ENCODE results near the gene NISCH. TPM values are rescaled to one million over a fixed set of nuclear protein-coding genes. Genes with fewer than 3 reads are reported as not detected.

Gene NISCH
- polyA plus RNA-seq, 1 donor: 85.9 TPM

- peaks cover 5% of the 10 kb centered on the region for H3K4me1 ChIP-seq (ENCODE audit: control insufficient read depth, insufficient read depth, low read length)
- no peaks in the 10 kb centered on the region for H3K27me3 ChIP-seq (ENCODE audit: control insufficient read depth, insufficient read depth, low read length)
- WGBS (ENCODE audit: insufficient coverage, low lambda C conversion rate): no CpG with 5 or more reads among the region's 23 CpGs
- no peak for DNase-seq
- no peaks in the 10 kb centered on the region for H3K36me3 ChIP-seq (ENCODE audit: control insufficient read depth, insufficient read depth, low read length)
- H3K9me3 ChIP-seq (ENCODE audit: control insufficient read depth, low read depth, low read length): no peaks in the 10 kb centered on the region
- H3K27ac ChIP-seq (ENCODE audit: low read length): no peak overlapping the region
- no peak overlapping the region for H3K4me3 ChIP-seq (ENCODE audit: low read length)
These were observed 14.2 kb upstream of the NISCH start for GRCh38 chr3:52441091-52441771.

GRCh38 chr3:52441772-52442332 lies 13.6 kb upstream of the NISCH start:
- no peaks in the 10 kb centered on the region for H3K9me3 ChIP-seq (ENCODE audit: control insufficient read depth, low read depth, low read length)
- no peaks in the 10 kb centered on the region for H3K36me3 ChIP-seq (ENCODE audit: control insufficient read depth, insufficient read depth, low read length)
- DNase-seq: no peak
- no peak overlapping the region for H3K4me3 ChIP-seq (ENCODE audit: low read length)
- peaks cover 5% of the 10 kb centered on the region for H3K4me1 ChIP-seq (ENCODE audit: control insufficient read depth, insufficient read depth, low read length)
- no peak overlapping the region for H3K27ac ChIP-seq (ENCODE audit: low read length)
- no CpG with 5 or more reads among the region's 18 CpGs for WGBS (ENCODE audit: insufficient coverage, low lambda C conversion rate)
- no peaks in the 10 kb centered on the region for H3K27me3 ChIP-seq (ENCODE audit: control insufficient read depth, insufficient read depth, low read length)

- Histone ChIP-seq H3K9me3 (ENCODE audit: control insufficient read depth, low read depth, low read length) (no peaks in the 10 kb centered on the region), H3K36me3 (ENCODE audit: control insufficient read depth, insufficient read depth, low read length) (no peaks in the 10 kb centered on the region), H3K4me1 (ENCODE audit: control insufficient read depth, insufficient read depth, low read length) (peaks cover 5% of the 10 kb centered on the region), H3K27me3 (ENCODE audit: control insufficient read depth, insufficient read depth, low read length) (no peaks in the 10 kb centered on the region), H3K4me3 (ENCODE audit: low read length) (no peak overlapping the region), H3K27ac (ENCODE audit: low read length) (no peak overlapping the region)
- WGBS (ENCODE audit: insufficient coverage, low lambda C conversion rate): no CpG with 5 or more reads among the region's 16 CpGs
- no peak for DNase-seq
These were observed 12.8 kb upstream of the NISCH start for GRCh38 chr3:52442409-52443267.

GRCh38 chr3:52443268-52443610 lies 12.2 kb upstream of the NISCH start:
- no peak for DNase-seq
- H3K27ac ChIP-seq (ENCODE audit: low read length): no peak overlapping the region
- peaks cover 5% of the 10 kb centered on the region for H3K4me1 ChIP-seq (ENCODE audit: control insufficient read depth, insufficient read depth, low read length)
- no peak overlapping the region for H3K4me3 ChIP-seq (ENCODE audit: low read length)
- H3K36me3 ChIP-seq (ENCODE audit: control insufficient read depth, insufficient read depth, low read length): no peaks in the 10 kb centered on the region
- H3K27me3 ChIP-seq (ENCODE audit: control insufficient read depth, insufficient read depth, low read length): no peaks in the 10 kb centered on the region
- H3K9me3 ChIP-seq (ENCODE audit: control insufficient read depth, low read depth, low read length): no peaks in the 10 kb centered on the region
- no CpG with 5 or more reads among the region's 8 CpGs for WGBS (ENCODE audit: insufficient coverage, low lambda C conversion rate)

- WGBS (ENCODE audit: insufficient coverage, low lambda C conversion rate): no CpG with 5 or more reads among the region's 25 CpGs
- no peaks in the 10 kb centered on the region for H3K27me3 ChIP-seq (ENCODE audit: control insufficient read depth, insufficient read depth, low read length)
- H3K4me3 ChIP-seq (ENCODE audit: low read length): no peak overlapping the region
- no peaks in the 10 kb centered on the region for H3K36me3 ChIP-seq (ENCODE audit: control insufficient read depth, insufficient read depth, low read length)
- no peaks in the 10 kb centered on the region for H3K9me3 ChIP-seq (ENCODE audit: control insufficient read depth, low read depth, low read length)
- DNase-seq: no peak
- no peak overlapping the region for H3K27ac ChIP-seq (ENCODE audit: low read length)
- peaks cover 5% of the 10 kb centered on the region for H3K4me1 ChIP-seq (ENCODE audit: control insufficient read depth, insufficient read depth, low read length)
These were observed 11.4 kb upstream of the NISCH start for GRCh38 chr3:52443791-52444687.

- no CpG with 5 or more reads among the region's 19 CpGs for WGBS (ENCODE audit: insufficient coverage, low lambda C conversion rate)
- H3K27ac ChIP-seq (ENCODE audit: low read length): no peak within 1 kb of the TSS
- H3K4me3 ChIP-seq (ENCODE audit: low read length): no peak within 1 kb of the TSS
These were observed 10.3 kb upstream of the NISCH start, which contains the start of gene SEMA3G for GRCh38 chr3:52444860-52445793. TSS of gene SEMA3G (minus strand) at chr3:52445103. CDS start at chr3:52445027, 76 bp downstream.

GRCh38 chr3:52446042-52446441 lies 9.4 kb upstream of the NISCH start:
- Histone ChIP-seq H3K27me3 (ENCODE audit: control insufficient read depth, insufficient read depth, low read length) (no peaks in the 10 kb centered on the region), H3K4me1 (ENCODE audit: control insufficient read depth, insufficient read depth, low read length) (peaks cover 10% of the 10 kb centered on the region), H3K27ac (ENCODE audit: low read length) (no peak overlapping the region), H3K4me3 (ENCODE audit: low read length) (no peak overlapping the region), H3K9me3 (ENCODE audit: control insufficient read depth, low read depth, low read length) (no peaks in the 10 kb centered on the region), H3K36me3 (ENCODE audit: control insufficient read depth, insufficient read depth, low read length) (no peaks in the 10 kb centered on the region)
- WGBS (ENCODE audit: insufficient coverage, low lambda C conversion rate): no CpG with 5 or more reads among the region's 4 CpGs
- no peak for DNase-seq

More at GRCh38 chr3:52444860-52445793, 10.3 kb upstream of the NISCH start, which contains the start of gene SEMA3G:
- DNase-seq: peak in 1 of 2 donors; percentile 60
- H3K4me1 ChIP-seq (ENCODE audit: control insufficient read depth, insufficient read depth, low read length): peaks cover 8% of the 10 kb centered on the region
- H3K36me3 ChIP-seq (ENCODE audit: control insufficient read depth, insufficient read depth, low read length): no peaks in the 10 kb centered on the region
- H3K9me3 ChIP-seq (ENCODE audit: control insufficient read depth, low read depth, low read length): no peaks in the 10 kb centered on the region
- H3K27me3 ChIP-seq (ENCODE audit: control insufficient read depth, insufficient read depth, low read length): no peaks in the 10 kb centered on the region

GRCh38 chr3:52446631-52447511 lies 8.5 kb upstream of the NISCH start:
- WGBS (ENCODE audit: insufficient coverage, low lambda C conversion rate): 0% methylated on average over 1 of the region's 13 CpGs
- H3K27ac ChIP-seq (ENCODE audit: low read length): no peak overlapping the region
- DNase-seq: peak in 1 of 2 donors; percentile 22
- no peaks in the 10 kb centered on the region for H3K27me3 ChIP-seq (ENCODE audit: control insufficient read depth, insufficient read depth, low read length)
- no peaks in the 10 kb centered on the region for H3K9me3 ChIP-seq (ENCODE audit: control insufficient read depth, low read depth, low read length)
- H3K36me3 ChIP-seq (ENCODE audit: control insufficient read depth, insufficient read depth, low read length): no peaks in the 10 kb centered on the region
- peaks cover 10% of the 10 kb centered on the region for H3K4me1 ChIP-seq (ENCODE audit: control insufficient read depth, insufficient read depth, low read length)
- no peak overlapping the region for H3K4me3 ChIP-seq (ENCODE audit: low read length)
